Peyer's patch (tissue), 4 donors: ENCODE measurements around the gene ANKS6. TPM values are rescaled to one million over a fixed set of nuclear protein-coding genes. Genes with fewer than 3 reads are reported as not detected.

Experiments used
- DNase-seq, 3 donors: peaks; one replicate each; pipeline ENCODE4 v3.0.0-alpha.2; 2017 to 2019
- H3K27ac ChIP-seq, 4 donors: fragments of 200-600 bp; sonication (generic); one replicate each; pipeline ENCODE4 v1.5.1; 2016 to 2019
- H3K27me3 ChIP-seq, 2 donors: fragments of 200-600 bp; sonication (generic); one replicate each; pipeline ENCODE4 v1.5.1; 2019
- H3K36me3 ChIP-seq, 3 donors: fragments of 200-600 bp; sonication (generic); one replicate each; pipeline ENCODE4 v1.5.1; 2016 to 2019
- H3K4me1 ChIP-seq, 4 donors: fragments of 200-600 bp; sonication (generic); one replicate each; pipeline ENCODE4 v1.5.1; 2016 to 2019
- H3K4me3 ChIP-seq, 4 donors: fragments of 200-600 bp; sonication (generic); 1 replicate in 3 of 4; 2 replicates in 1 of 4; pipeline ENCODE4 v1.5.1; 2016 to 2019; ENCODE audit warnings: mild to moderate bottlenecking in 1 of 4
- H3K9me3 ChIP-seq, 4 donors: fragments of 200-600 bp; sonication (generic); one replicate each; pipeline ENCODE4 v1.5.1; 2016 to 2019; ENCODE audit warnings: mild to moderate bottlenecking in 1 of 4
- CTCF ChIP-seq, 6 experiments: fragments of 450-650 bp in 4 of 6; fragments of 200-600 bp in 2 of 6; sonication (generic) in 1 of 6; IDR thresholded peaks; one replicate each; pipeline ENCODE4 v1.5.1; 2017 to 2019; ENCODE audit warnings: antibody characterized with exemption in 6 of 6, mild to moderate bottlenecking in 3 of 6, moderate library complexity in 1 of 6
- POLR2A ChIP-seq, 2 donors: fragments of 450-650 bp; IDR thresholded peaks; one replicate each; pipeline ENCODE4 v1.5.1; 2017; ENCODE audit warnings: antibody characterized with exemption in 2 of 2, mild to moderate bottlenecking in 2 of 2, moderate library complexity in 2 of 2
- total RNA-seq, 4 donors: library from RNA; depleted of rRNA; stranded (reverse); fragments of >200 nt; gene quantifications; one replicate each; pipeline ENCODE4 v1.1.0, GENCODE V29; 2016

ANKS6 gene
- total RNA-seq, 4 donors from 2014 or later: 39.8 to 79.6 (median 54.6) TPM

GRCh38 chr9:98772364-98773155 is 23.8 kb downstream of the ANKS6 start:
- TF ChIP-seq POLR2A (IDR thresholded peaks at IDR 0.05): no peak
- TF ChIP-seq CTCF (IDR thresholded peaks at IDR 0.05): no peak
- H3K9me3 ChIP-seq: no peaks in the 10 kb centered on the region
- H3K36me3 ChIP-seq: peaks cover 0 to 43% (median 0%) of the 10 kb centered on the region in 3 donors
- H3K27me3 ChIP-seq: no peaks in the 10 kb centered on the region
- H3K27ac ChIP-seq: no peak overlapping the region
- no peak for DNase-seq
- no peaks in the 10 kb centered on the region for H3K4me1 ChIP-seq
- no peak overlapping the region for H3K4me3 ChIP-seq

GRCh38 chr9:98771209-98771874 is 25.0 kb downstream of the ANKS6 start:
- DNase-seq: no peak
- Histone ChIP-seq H3K27ac (no peak overlapping the region), H3K9me3 (no peaks in the 10 kb centered on the region), H3K27me3 (no peaks in the 10 kb centered on the region), H3K36me3 (peaks cover 0 to 53% (median 0%) of the 10 kb centered on the region in 3 donors), H3K4me1 (no peaks in the 10 kb centered on the region), H3K4me3 (no peak overlapping the region)
- TF ChIP-seq CTCF (IDR thresholded peaks at IDR 0.05) (no peak), POLR2A (IDR thresholded peaks at IDR 0.05) (no peak)

GRCh38 chr9:98770717-98771116 is 25.6 kb downstream of the ANKS6 start:
- Histone ChIP-seq H3K4me1 (no peaks in the 10 kb centered on the region), H3K9me3 (no peaks in the 10 kb centered on the region), H3K27ac (no peak overlapping the region), H3K4me3 (no peak overlapping the region), H3K27me3 (no peaks in the 10 kb centered on the region), H3K36me3 (peaks cover 0 to 54% (median 0%) of the 10 kb centered on the region in 3 donors)
- DNase-seq: no peak
- no peak for TF ChIP-seq POLR2A (IDR thresholded peaks at IDR 0.05)

- TF ChIP-seq POLR2A (IDR thresholded peaks at IDR 0.05) (no peak), CTCF (IDR thresholded peaks at IDR 0.05) (no peak)
- Histone ChIP-seq H3K4me1 (no peaks in the 10 kb centered on the region), H3K27me3 (no peaks in the 10 kb centered on the region), H3K4me3 (no peak overlapping the region), H3K27ac (no peak overlapping the region), H3K36me3 (peaks cover 0 to 50% (median 0%) of the 10 kb centered on the region in 3 donors), H3K9me3 (no peaks in the 10 kb centered on the region)
- DNase-seq: no peak
These were observed 28.0 kb downstream of the ANKS6 start for GRCh38 chr9:98768344-98768743.

GRCh38 chr9:98767915-98768314 is 28.4 kb downstream of the ANKS6 start:
- no peak for DNase-seq
- Histone ChIP-seq H3K4me3 (no peak overlapping the region), H3K4me1 (no peaks in the 10 kb centered on the region), H3K9me3 (no peaks in the 10 kb centered on the region), H3K27ac (no peak overlapping the region), H3K27me3 (no peaks in the 10 kb centered on the region), H3K36me3 (peaks cover 0 to 46% (median 0%) of the 10 kb centered on the region in 3 donors)
- TF ChIP-seq CTCF (IDR thresholded peaks at IDR 0.05) (no peak), POLR2A (IDR thresholded peaks at IDR 0.05) (no peak)

GRCh38 chr9:98767196-98767595 is 29.2 kb downstream of the ANKS6 start:
- peaks cover 0 to 39% (median 0%) of the 10 kb centered on the region in 3 donors for H3K36me3 ChIP-seq
- H3K9me3 ChIP-seq: no peaks in the 10 kb centered on the region
- H3K27ac ChIP-seq: no peak overlapping the region
- H3K4me3 ChIP-seq: no peak overlapping the region
- no peaks in the 10 kb centered on the region for H3K27me3 ChIP-seq
- H3K4me1 ChIP-seq: no peaks in the 10 kb centered on the region
- TF ChIP-seq CTCF (IDR thresholded peaks at IDR 0.05): no peak
- TF ChIP-seq POLR2A (IDR thresholded peaks at IDR 0.05): no peak
- no peak for DNase-seq
